Activated CD4-positive, alpha-beta T cell treated with anti-CD3 and anti-CD28 coated beads for 36 hours (primary cell): ENCODE measurements around the gene NTN1. TPM values are rescaled to one million over a fixed set of nuclear protein-coding genes. Genes with fewer than 3 reads are reported as not detected.

Source experiments
- ATAC-seq: fragments of 200-7000 bp; cut with Tn5 transposase; one replicate; pipeline ENCODE4 v1.10.0; 2021; ENCODE audit warnings: mild to moderate bottlenecking, moderate library complexity
- CTCF ChIA-PET: fragments of 350-600 bp; sonication (Branson Sonifier 250); formaldehyde crosslinking; loops from one replicate; lab custom pipeline; 2021; ENCODE audit warnings: antibody characterized with exemption; lab: Charles Lee
- POLR2A ChIA-PET: fragments of 350-600 bp; sonication (Branson Sonifier 250); formaldehyde crosslinking; loops from one replicate; lab custom pipeline; 2021; ENCODE audit warnings: antibody characterized with exemption, inconsistent platforms; lab: Charles Lee
- DNase-seq: peaks from one replicate; pipeline ENCODE4 v3.0.0-alpha.2; 2020
- H3K27ac Mint-ChIP-seq: one replicate; pipeline ENCODE4 v1.8.0; 2021; ENCODE audit warnings: mixed read lengths
- H3K27me3 Mint-ChIP-seq: one replicate; pipeline ENCODE4 v1.8.0; 2021; ENCODE audit warnings: mixed read lengths
- H3K36me3 Mint-ChIP-seq: one replicate; pipeline ENCODE4 v1.8.0; 2021; ENCODE audit warnings: low read depth, mixed read lengths
- H3K4me1 Mint-ChIP-seq: one replicate; pipeline ENCODE4 v1.8.0; 2021; ENCODE audit warnings: mixed read lengths
- H3K4me3 Mint-ChIP-seq: one replicate; pipeline ENCODE4 v1.8.0; 2021; ENCODE audit warnings: mild to moderate bottlenecking, moderate library complexity, mixed read lengths
- H3K9me3 Mint-ChIP-seq: one replicate; pipeline ENCODE4 v1.8.0; 2021; ENCODE audit warnings: low read depth, mixed read lengths
- intact Hi-C, 2 experiments: fragments of 100-400 bp; cut with DNase I in 1 of 2; cut with micrococcal nuclease in 1 of 2; formaldehyde crosslinking; loops; one replicate each; pipeline versions ENCODE4 v1.14.2 to v1.15.1; 2022 to 2024; cut with DNase I, micrococcal nuclease
- total RNA-seq, 2 experiments: library from RNA; stranded (reverse); gene quantifications; one replicate each; pipeline ENCODE4 v1.2.3, GENCODE V29; 2021

The NTN1 gene
- total RNA-seq, 2 experiments from 2014 or later: 0.60 to 0.71 TPM

- ATAC-seq (peak; percentile 60), DNase-seq (no peak)
- ChIA-PET CTCF (interaction anchor here (0.5 to 1.3 kb wide), 3 partner anchors 75 to 257 kb away, joined by 3 to 4 read pairs (median 3); no protein-coding TSS in a partner anchor), POLR2A (no interaction called here)
- no peak overlapping the region for H3K4me3 Mint-ChIP-seq
- intact Hi-C loops: no loop called here
- H3K27ac Mint-ChIP-seq: no peak overlapping the region
- H3K36me3 Mint-ChIP-seq: peaks cover 13% of the 10 kb centered on the region
- H3K27me3 Mint-ChIP-seq: no peaks in the 10 kb centered on the region
- no peaks in the 10 kb centered on the region for H3K4me1 Mint-ChIP-seq
- peaks cover 16% of the 10 kb centered on the region for H3K9me3 Mint-ChIP-seq
These were observed 196.1 kb downstream of the NTN1 start for GRCh38 chr17:9217151-9218056.

GRCh38 chr17:9218064-9218635 is 196.8 kb downstream of the NTN1 start:
- ChIA-PET CTCF (interaction anchor here (0.5 to 1.3 kb wide), 3 partner anchors 75 to 257 kb away, joined by 3 to 4 read pairs (median 3); no protein-coding TSS in a partner anchor), POLR2A (no interaction called here)
- no peaks in the 10 kb centered on the region for H3K27me3 Mint-ChIP-seq
- no peaks in the 10 kb centered on the region for H3K4me1 Mint-ChIP-seq
- no peak for DNase-seq
- H3K9me3 Mint-ChIP-seq: peaks cover 16% of the 10 kb centered on the region
- peak; percentile 23 for ATAC-seq
- H3K27ac Mint-ChIP-seq: no peak overlapping the region
- no peak overlapping the region for H3K4me3 Mint-ChIP-seq
- peaks cover 13% of the 10 kb centered on the region for H3K36me3 Mint-ChIP-seq
- intact Hi-C loops: no loop called here

GRCh38 chr17:9218911-9219310 is 197.6 kb downstream of the NTN1 start:
- DNase-seq (no peak), ATAC-seq (no peak)
- intact Hi-C loops: no loop called here
- H3K4me1 Mint-ChIP-seq: no peaks in the 10 kb centered on the region
- no peak overlapping the region for H3K4me3 Mint-ChIP-seq
- ChIA-PET CTCF (no interaction called here), POLR2A (no interaction called here)
- no peaks in the 10 kb centered on the region for H3K27me3 Mint-ChIP-seq
- no peak overlapping the region for H3K27ac Mint-ChIP-seq
- H3K36me3 Mint-ChIP-seq: peaks cover 13% of the 10 kb centered on the region
- H3K9me3 Mint-ChIP-seq: peaks cover 16% of the 10 kb centered on the region

GRCh38 chr17:9219631-9220397 is 198.5 kb downstream of the NTN1 start:
- POLR2A ChIA-PET: no interaction called here
- H3K27ac Mint-ChIP-seq: no peak overlapping the region
- peaks cover 16% of the 10 kb centered on the region for H3K9me3 Mint-ChIP-seq
- no peak for ATAC-seq
- intact Hi-C loops: no loop called here
- no peaks in the 10 kb centered on the region for H3K27me3 Mint-ChIP-seq
- H3K4me1 Mint-ChIP-seq: no peaks in the 10 kb centered on the region
- CTCF ChIA-PET: no interaction called here
- DNase-seq: no peak
- H3K4me3 Mint-ChIP-seq: no peak overlapping the region
- peaks cover 13% of the 10 kb centered on the region for H3K36me3 Mint-ChIP-seq

- peaks cover 11% of the 10 kb centered on the region for H3K9me3 Mint-ChIP-seq
- intact Hi-C loops: no loop called here
- H3K27me3 Mint-ChIP-seq: no peaks in the 10 kb centered on the region
- H3K27ac Mint-ChIP-seq: no peak overlapping the region
- H3K36me3 Mint-ChIP-seq: peaks cover 12% of the 10 kb centered on the region
- DNase-seq: no peak
- ChIA-PET CTCF (interaction anchor here (0.6 to 0.8 kb wide), 2 partner anchors 35 to 1070 kb away, joined by 3 read pairs; no protein-coding TSS in a partner anchor), POLR2A (no interaction called here)
- ATAC-seq: no peak
- no peaks in the 10 kb centered on the region for H3K4me1 Mint-ChIP-seq
- no peak overlapping the region for H3K4me3 Mint-ChIP-seq
These were observed 199.3 kb downstream of the NTN1 start for GRCh38 chr17:9220398-9221146.

- Mint-ChIP-seq H3K4me3 (no peak overlapping the region), H3K27me3 (no peaks in the 10 kb centered on the region), H3K4me1 (peaks cover 2% of the 10 kb centered on the region), H3K27ac (no peak overlapping the region), H3K9me3 (peaks cover 4% of the 10 kb centered on the region), H3K36me3 (peaks cover 5% of the 10 kb centered on the region)
- DNase-seq (no peak), ATAC-seq (no peak)
- ChIA-PET CTCF (interaction anchor here (0.6 to 0.8 kb wide), 2 partner anchors 36 to 1069 kb away, joined by 3 read pairs; no protein-coding TSS in a partner anchor), POLR2A (no interaction called here)
- intact Hi-C loops: no loop called here
These were observed 200.0 kb downstream of the NTN1 start for GRCh38 chr17:9221147-9221921.

GRCh38 chr17:9221922-9222180 is 200.5 kb downstream of the NTN1 start:
- H3K4me1 Mint-ChIP-seq: peaks cover 2% of the 10 kb centered on the region
- ChIA-PET POLR2A (no interaction called here), CTCF (no interaction called here)
- H3K27ac Mint-ChIP-seq: no peak overlapping the region
- peaks cover 4% of the 10 kb centered on the region for H3K36me3 Mint-ChIP-seq
- intact Hi-C loops: no loop called here
- DNase-seq: no peak
- no peak overlapping the region for H3K4me3 Mint-ChIP-seq
- no peaks in the 10 kb centered on the region for H3K27me3 Mint-ChIP-seq
- no peak for ATAC-seq
- peaks cover 4% of the 10 kb centered on the region for H3K9me3 Mint-ChIP-seq

GRCh38 chr17:9223531-9223930 is 202.2 kb downstream of the NTN1 start:
- H3K4me1 Mint-ChIP-seq: peaks cover 2% of the 10 kb centered on the region
- no peaks in the 10 kb centered on the region for H3K36me3 Mint-ChIP-seq
- no peaks in the 10 kb centered on the region for H3K9me3 Mint-ChIP-seq
- intact Hi-C loops: no loop called here
- no peak overlapping the region for H3K4me3 Mint-ChIP-seq
- H3K27ac Mint-ChIP-seq: no peak overlapping the region
- POLR2A ChIA-PET: no interaction called here
- CTCF ChIA-PET: interaction anchor here (0.6 kb wide), 1 partner anchor 61 kb away, joined by 3 read pairs; no protein-coding TSS in a partner anchor
- H3K27me3 Mint-ChIP-seq: no peaks in the 10 kb centered on the region
- DNase-seq (no peak), ATAC-seq (no peak)

- Mint-ChIP-seq H3K36me3 (no peaks in the 10 kb centered on the region), H3K4me3 (no peak overlapping the region), H3K27me3 (no peaks in the 10 kb centered on the region), H3K27ac (no peak overlapping the region), H3K4me1 (peaks cover 2% of the 10 kb centered on the region), H3K9me3 (no peaks in the 10 kb centered on the region)
- DNase-seq (no peak), ATAC-seq (no peak)
- POLR2A ChIA-PET: no interaction called here
- intact Hi-C loops: no loop called here
- CTCF ChIA-PET: no interaction called here
These were observed 203.2 kb downstream of the NTN1 start for GRCh38 chr17:9224485-9224884.

- DNase-seq (no peak), ATAC-seq (no peak)
- Mint-ChIP-seq H3K36me3 (no peaks in the 10 kb centered on the region), H3K27me3 (no peaks in the 10 kb centered on the region), H3K4me1 (peaks cover 2% of the 10 kb centered on the region), H3K9me3 (no peaks in the 10 kb centered on the region), H3K4me3 (no peak overlapping the region), H3K27ac (no peak overlapping the region)
- intact Hi-C loops: no loop called here
- ChIA-PET POLR2A (interaction anchor here (0.7 kb wide), 1 partner anchor 152 kb away, joined by 4 read pairs; no protein-coding TSS in a partner anchor), CTCF (interaction anchor here (0.7 to 2.0 kb wide), 2 partner anchors 37 to 66 kb away, joined by 4 to 7 read pairs; no protein-coding TSS in a partner anchor)
These were observed 204.2 kb downstream of the NTN1 start for GRCh38 chr17:9225305-9226101.
